GM18498 (cell line): ENCODE data around the gene PYGB.

Source experiments
- ATAC-seq: cut with Tn5 transposase; IDR thresholded peaks from one replicate; pipeline ENCODE4 v1.9.1; 2021; ENCODE audit warnings: mild to moderate bottlenecking, moderate library complexity; ENCODE audit not compliant: unreplicated experiment

Gene PYGB

GRCh38 chr20:25215521-25215920 lies 32.4 kb upstream of the PYGB start:
- ATAC-seq = no peak

- no peak for ATAC-seq
Observed at GRCh38 chr20:25216199-25216945, 31.5 kb upstream of the PYGB start.

GRCh38 chr20:25217161-25218108 lies 30.4 kb upstream of the PYGB start:
- no peak for ATAC-seq

- ATAC-seq = no peak
Observed at GRCh38 chr20:25218109-25218486, 29.8 kb upstream of the PYGB start.

- ATAC-seq = no peak
Observed at GRCh38 chr20:25218492-25218891, 29.4 kb upstream of the PYGB start.

GRCh38 chr20:25219365-25219764 lies 28.5 kb upstream of the PYGB start:
- ATAC-seq = no peak

- no peak for ATAC-seq
Observed at GRCh38 chr20:25220021-25220730, 27.7 kb upstream of the PYGB start.

GRCh38 chr20:25220810-25221591 lies 26.9 kb upstream of the PYGB start:
- ATAC-seq = no peak

- no peak for ATAC-seq
Observed at GRCh38 chr20:25221592-25222460, 26.1 kb upstream of the PYGB start.

- no peak for ATAC-seq
Observed at GRCh38 chr20:25222461-25223178, 25.3 kb upstream of the PYGB start.

GRCh38 chr20:25223179-25223661 lies 24.7 kb upstream of the PYGB start:
- no peak for ATAC-seq

- ATAC-seq = no peak
Observed at GRCh38 chr20:25223765-25224720, 23.8 kb upstream of the PYGB start.

- ATAC-seq = no peak
Observed at GRCh38 chr20:25224941-25225340, 22.9 kb upstream of the PYGB start.

- ATAC-seq = no peak
Observed at GRCh38 chr20:25225642-25226432, 22.0 kb upstream of the PYGB start.

GRCh38 chr20:25226433-25227316 lies 21.2 kb upstream of the PYGB start:
- ATAC-seq = no peak

GRCh38 chr20:25227317-25227831 lies 20.5 kb upstream of the PYGB start:
- no peak for ATAC-seq
